Natural killer cell (primary cell): Measurements from ENCODE around the gene LIN28B. TPM values are rescaled to one million over a fixed set of nuclear protein-coding genes. Genes with fewer than 3 reads are reported as not detected.

Experiments used
- ATAC-seq, 3 donors: fragments of 150-1000 bp in 2 of 3; fragments of 200-7000 bp in 1 of 3; cut with Tn5 transposase; 1 replicate in 1 of 3; 2 replicates in 2 of 3; pipeline ENCODE4 v1.10.0; 2021; ENCODE audit warnings: mild to moderate bottlenecking in 2 of 3, moderate library complexity in 2 of 3
- DNase-seq, 2 donors: peaks; one replicate each; pipeline versions ENCODE4 v3.0.0 to v3.0.0-alpha.2; 2013 to 2021; ENCODE audit warnings: mixed read lengths in 1 of 2
- H3K27ac ChIP-seq: one replicate; pipeline ENCODE4 v1.5.1; 2013; ENCODE audit warnings: mild to moderate bottlenecking, low read length
- H3K27me3 ChIP-seq: one replicate; pipeline ENCODE4 v1.6.1; 2013; ENCODE audit warnings: low read length; ENCODE audit not compliant: control insufficient read depth, insufficient read depth
- H3K36me3 ChIP-seq: one replicate; pipeline ENCODE4 v1.6.1; 2013; ENCODE audit warnings: low read length; ENCODE audit not compliant: control insufficient read depth, insufficient read depth
- H3K4me1 ChIP-seq: one replicate; pipeline ENCODE4 v1.6.1; 2013; ENCODE audit warnings: low read length; ENCODE audit not compliant: control insufficient read depth, insufficient read depth
- H3K4me3 ChIP-seq: one replicate; pipeline ENCODE4 v1.5.1; 2013; ENCODE audit warnings: low read length
- H3K9me3 ChIP-seq: one replicate; pipeline ENCODE4 v1.6.1; 2013; ENCODE audit warnings: low read length; ENCODE audit not compliant: control insufficient read depth, insufficient read depth
- H3K27ac Mint-ChIP-seq, 2 donors: one replicate each; pipeline ENCODE4 v1.8.0; 2022; ENCODE audit warnings: mild to moderate bottlenecking in 2 of 2, mixed read lengths in 2 of 2, moderate library complexity in 1 of 2
- H3K27me3 Mint-ChIP-seq, 2 donors: one replicate each; pipeline ENCODE4 v1.8.0; 2022; ENCODE audit warnings: low read depth in 2 of 2, mixed read lengths in 2 of 2
- H3K36me3 Mint-ChIP-seq: one replicate; pipeline ENCODE4 v1.8.0; 2022; ENCODE audit warnings: mixed read lengths
- H3K4me1 Mint-ChIP-seq, 2 donors: one replicate each; pipeline ENCODE4 v1.8.0; 2022; ENCODE audit warnings: mixed read lengths in 2 of 2
- H3K4me3 Mint-ChIP-seq: one replicate; pipeline ENCODE4 v1.8.0; 2022; ENCODE audit warnings: mild to moderate bottlenecking, moderate library complexity, mixed read lengths
- H3K9me3 Mint-ChIP-seq, 2 donors: one replicate each; pipeline ENCODE4 v1.8.0; 2022; ENCODE audit warnings: mixed read lengths in 2 of 2
- WGBS: methylation state at CpG from one replicate; pipeline ENCODE4 v1.1.7; 2013; ENCODE audit warnings: missing lambda C conversion rate; ENCODE audit not compliant: insufficient coverage; 5-methylcytosine and 5-hydroxymethylcytosine counted together
- intact Hi-C: fragments of 100-400 bp; cut with micrococcal nuclease; formaldehyde crosslinking; loops from one replicate; pipeline ENCODE4 v1.14.2; 2022
- total RNA-seq, 4 donors: library from RNA; stranded (reverse); fragments of 120-200 nt in 1 of 4; gene quantifications; one replicate each; pipeline versions ENCODE4 v1.2.3 to v1.2.4, GENCODE V29; 2013 to 2022
- TF ChIP-seq, protein P1 (sequence below): fragments of 200-600 bp; IDR thresholded peaks from one replicate; pipeline ENCODE4 v1.8.0; 2022; ENCODE audit warnings: antibody characterized with exemption

The LIN28B gene
- total RNA-seq, 3 donors from 2014 or later (not counting 1 experiment from before 2014, with no cell fraction given) = not detected

DNA sequence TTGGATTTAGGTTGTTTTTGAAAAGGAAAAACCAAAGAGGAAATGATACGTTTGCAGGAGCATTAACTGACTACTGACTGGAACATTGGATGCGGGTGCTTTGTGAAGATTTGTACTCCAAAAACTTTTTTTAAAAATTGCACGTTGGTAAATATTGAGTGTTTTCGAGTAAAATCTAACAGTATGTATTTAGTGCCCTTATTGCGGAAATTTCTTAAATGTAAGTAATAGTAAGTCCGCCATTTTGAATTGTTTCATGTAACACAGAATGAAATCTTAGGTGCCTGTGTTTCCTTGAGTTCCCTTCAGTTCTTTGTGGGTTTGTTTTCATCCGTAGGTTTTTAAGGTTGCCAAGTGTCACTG, 15.2 kb upstream of the LIN28B start:
- ATAC-seq (no peak), DNase-seq (no peak)
- Mint-ChIP-seq H3K4me1 (peaks cover 7 to 11% of the 10 kb centered on the region in 2 donors), H3K36me3 (no peaks in the 10 kb centered on the region), H3K27ac (no peak overlapping the region), H3K4me3 (peak overlapping the region; percentile 84), H3K9me3 (no peaks in the 10 kb centered on the region), H3K27me3 (peaks cover 9 to 19% of the 10 kb centered on the region in 2 donors)
- Histone ChIP-seq H3K27me3 (peaks cover 30% of the 10 kb centered on the region), H3K9me3 (no peaks in the 10 kb centered on the region), H3K27ac (no peak overlapping the region), H3K36me3 (no peaks in the 10 kb centered on the region), H3K4me3 (no peak overlapping the region), H3K4me1 (peaks cover 5% of the 10 kb centered on the region)
- intact Hi-C loops = no loop called here
- TF ChIP-seq, protein P1, sequence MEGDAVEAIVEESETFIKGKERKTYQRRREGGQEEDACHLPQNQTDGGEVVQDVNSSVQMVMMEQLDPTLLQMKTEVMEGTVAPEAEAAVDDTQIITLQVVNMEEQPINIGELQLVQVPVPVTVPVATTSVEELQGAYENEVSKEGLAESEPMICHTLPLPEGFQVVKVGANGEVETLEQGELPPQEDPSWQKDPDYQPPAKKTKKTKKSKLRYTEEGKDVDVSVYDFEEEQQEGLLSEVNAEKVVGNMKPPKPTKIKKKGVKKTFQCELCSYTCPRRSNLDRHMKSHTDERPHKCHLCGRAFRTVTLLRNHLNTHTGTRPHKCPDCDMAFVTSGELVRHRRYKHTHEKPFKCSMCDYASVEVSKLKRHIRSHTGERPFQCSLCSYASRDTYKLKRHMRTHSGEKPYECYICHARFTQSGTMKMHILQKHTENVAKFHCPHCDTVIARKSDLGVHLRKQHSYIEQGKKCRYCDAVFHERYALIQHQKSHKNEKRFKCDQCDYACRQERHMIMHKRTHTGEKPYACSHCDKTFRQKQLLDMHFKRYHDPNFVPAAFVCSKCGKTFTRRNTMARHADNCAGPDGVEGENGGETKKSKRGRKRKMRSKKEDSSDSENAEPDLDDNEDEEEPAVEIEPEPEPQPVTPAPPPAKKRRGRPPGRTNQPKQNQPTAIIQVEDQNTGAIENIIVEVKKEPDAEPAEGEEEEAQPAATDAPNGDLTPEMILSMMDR = no peak
- WGBS = 12% methylated on average over 6 of the region's 7 CpGs

DNA sequence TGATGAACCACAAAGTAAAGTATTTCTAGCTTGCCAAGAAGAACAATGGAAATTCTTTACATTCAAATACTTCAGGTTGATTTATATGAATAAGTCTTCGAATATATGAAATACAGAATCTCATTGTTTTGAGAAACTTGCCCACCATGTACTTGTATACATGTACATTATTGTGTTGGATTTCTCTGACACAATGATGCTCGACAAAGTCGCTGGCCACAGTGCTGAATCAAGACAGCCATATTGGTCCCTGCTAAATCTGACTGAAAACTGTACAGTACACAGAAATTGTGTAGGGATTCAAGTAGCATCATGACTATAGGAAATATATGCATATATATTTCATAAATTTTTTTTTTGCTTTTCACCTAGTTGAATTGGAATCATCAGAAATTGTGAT, 13.1 kb upstream of the LIN28B start:
- Histone ChIP-seq H3K27me3 (peaks cover 35% of the 10 kb centered on the region), H3K27ac (no peak overlapping the region), H3K4me1 (peaks cover 5% of the 10 kb centered on the region), H3K4me3 (no peak overlapping the region), H3K9me3 (no peaks in the 10 kb centered on the region), H3K36me3 (no peaks in the 10 kb centered on the region)
- Mint-ChIP-seq H3K27ac (no peak overlapping the region), H3K36me3 (no peaks in the 10 kb centered on the region), H3K4me3 (no peak overlapping the region), H3K27me3 (peaks cover 10 to 22% of the 10 kb centered on the region in 2 donors), H3K9me3 (no peaks in the 10 kb centered on the region), H3K4me1 (peaks cover 7 to 11% of the 10 kb centered on the region in 2 donors)
- TF ChIP-seq, protein P1 = no peak
- intact Hi-C loops = no loop called here
- WGBS = 80% methylated on average over 2 of the region's 3 CpGs
- ATAC-seq (no peak), DNase-seq (no peak)

DNA sequence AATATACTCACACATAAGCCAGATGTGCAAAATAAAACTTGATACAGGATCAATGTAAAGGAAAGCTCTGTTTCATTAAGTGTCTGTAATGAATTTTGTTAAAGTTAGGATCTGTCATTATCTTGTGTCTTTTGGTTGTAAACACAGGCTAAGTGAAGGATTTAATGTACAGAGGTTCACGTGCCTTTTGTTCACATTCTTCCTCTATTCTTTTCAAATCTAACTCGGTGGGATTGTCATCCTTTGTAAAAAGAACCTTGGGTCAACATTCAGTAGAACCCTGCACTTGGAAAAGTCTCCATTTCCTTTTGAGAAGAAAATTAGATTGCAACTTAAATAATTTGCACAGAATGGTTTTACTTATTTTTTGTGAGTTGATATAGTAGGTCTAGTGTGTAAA, 7.7 kb upstream of the LIN28B start:
- no peaks in the 10 kb centered on the region for H3K36me3 ChIP-seq
- H3K4me3 Mint-ChIP-seq = no peak overlapping the region
- no peaks in the 10 kb centered on the region for H3K4me1 ChIP-seq
- no CpG with 5 or more reads among the region's 2 CpGs for WGBS
- H3K27me3 ChIP-seq = peaks cover 46% of the 10 kb centered on the region
- no peak overlapping the region for H3K27ac ChIP-seq
- H3K9me3 ChIP-seq = peaks cover 12% of the 10 kb centered on the region
- ATAC-seq (no peak), DNase-seq (no peak)
- peaks cover 0 to 5% of the 10 kb centered on the region in 2 donors for H3K4me1 Mint-ChIP-seq
- H3K9me3 Mint-ChIP-seq = peaks cover 3 to 4% of the 10 kb centered on the region in 2 donors
- H3K36me3 Mint-ChIP-seq = peaks cover 18% of the 10 kb centered on the region
- peaks cover 35 to 37% of the 10 kb centered on the region in 2 donors for H3K27me3 Mint-ChIP-seq
- TF ChIP-seq, protein P1 = no peak
- no peak overlapping the region for H3K4me3 ChIP-seq
- intact Hi-C loops = no loop called here
- no peak overlapping the region for H3K27ac Mint-ChIP-seq

DNA sequence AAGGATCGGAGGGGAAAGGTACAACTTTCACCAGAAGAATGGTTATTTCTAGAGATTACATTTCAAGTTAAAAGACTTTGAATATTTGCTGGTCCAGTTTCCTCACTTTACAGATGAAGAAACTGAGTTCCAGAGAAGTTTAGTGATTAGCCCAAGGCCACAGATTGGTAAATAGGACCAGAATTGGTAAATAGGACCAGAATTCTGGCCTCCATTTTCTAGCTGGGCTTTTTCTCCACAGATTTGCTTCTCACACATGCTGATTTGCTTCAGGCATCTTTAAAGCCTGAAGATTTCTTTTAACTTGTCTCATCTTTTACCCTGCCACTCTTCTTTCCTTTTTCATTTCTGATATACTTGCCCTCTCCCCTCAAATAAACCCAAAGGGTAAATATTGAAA, 5.2 kb upstream of the LIN28B start:
- H3K27ac ChIP-seq = no peak overlapping the region
- no peak for ATAC-seq
- H3K27me3 ChIP-seq = peaks cover 64% of the 10 kb centered on the region
- no peak for DNase-seq
- peaks cover 22% of the 10 kb centered on the region for H3K36me3 Mint-ChIP-seq
- H3K9me3 Mint-ChIP-seq = peaks cover 3 to 4% of the 10 kb centered on the region in 2 donors
- WGBS = 100% methylated on average over 1 of the region's 1 CpG
- H3K27me3 Mint-ChIP-seq = peaks cover 49 to 60% of the 10 kb centered on the region in 2 donors
- H3K9me3 ChIP-seq = peaks cover 14% of the 10 kb centered on the region
- intact Hi-C loops = no loop called here
- H3K36me3 ChIP-seq = no peaks in the 10 kb centered on the region
- TF ChIP-seq, protein P1 = no peak
- H3K4me3 Mint-ChIP-seq = no peak overlapping the region
- peaks cover 0 to 5% of the 10 kb centered on the region in 2 donors for H3K4me1 Mint-ChIP-seq
- no peak overlapping the region for H3K27ac Mint-ChIP-seq
- H3K4me3 ChIP-seq = no peak overlapping the region
- H3K4me1 ChIP-seq = no peaks in the 10 kb centered on the region
